Cerebellar nuclear complex (tissue), 1 donor: ENCODE data around the gene ARHGAP42.

Experiments used
- DNase-seq, 2 experiments: peaks; one replicate each; lab custom pipeline; 2025; lab: John Stamatoyannopoulos, UW

The ARHGAP42 gene

DNA sequence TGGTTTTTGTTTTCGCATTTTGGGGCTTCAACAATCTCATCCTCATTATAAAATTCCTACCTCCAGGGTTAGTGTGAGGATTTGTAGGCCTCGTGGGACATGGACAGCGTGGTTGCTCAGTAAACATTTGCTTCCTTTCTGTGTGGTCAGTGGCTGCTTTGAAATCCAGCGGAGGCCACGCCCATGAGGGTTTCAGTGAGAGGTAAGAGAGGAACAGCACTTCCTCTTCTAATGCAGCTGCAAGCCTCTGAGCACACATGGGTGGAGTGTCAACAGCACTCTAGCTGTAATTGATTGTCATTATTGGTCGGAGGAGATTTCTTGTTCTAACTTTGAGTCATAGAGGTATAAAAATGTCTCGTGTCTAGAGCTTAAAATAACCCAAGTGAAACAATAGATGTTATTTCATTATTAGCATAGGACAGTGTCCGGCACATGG lies 6.0 kb upstream of the ARHGAP42 start:
- DNase-seq = no peak

- DNase-seq = no peak
These were observed 4.7 kb upstream of the ARHGAP42 start for GRCh38 chr11:100682247-100682969.

DNA sequence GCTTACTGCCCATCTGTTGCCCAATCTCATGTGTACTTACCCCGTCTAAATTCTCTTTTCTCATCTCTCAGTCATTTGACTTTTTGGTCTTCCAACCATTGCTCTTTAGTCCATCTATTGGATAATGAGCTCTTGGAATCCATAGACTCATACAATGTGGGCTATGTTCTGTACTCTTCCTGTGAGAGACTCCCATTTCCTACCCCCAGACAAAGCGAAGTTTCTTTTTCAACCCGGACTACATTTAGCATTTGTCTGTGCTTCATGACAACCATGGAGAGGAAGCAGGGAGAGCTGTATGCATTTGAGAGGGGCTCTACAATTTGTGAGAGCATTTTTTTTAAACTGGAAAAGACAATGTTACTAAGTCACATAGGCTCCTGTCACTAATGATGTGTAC lies 4.0 kb upstream of the ARHGAP42 start:
- DNase-seq = no peak

- no peak for DNase-seq
These were observed 2.7 kb upstream of the ARHGAP42 start for GRCh38 chr11:100684101-100685065.

DNA sequence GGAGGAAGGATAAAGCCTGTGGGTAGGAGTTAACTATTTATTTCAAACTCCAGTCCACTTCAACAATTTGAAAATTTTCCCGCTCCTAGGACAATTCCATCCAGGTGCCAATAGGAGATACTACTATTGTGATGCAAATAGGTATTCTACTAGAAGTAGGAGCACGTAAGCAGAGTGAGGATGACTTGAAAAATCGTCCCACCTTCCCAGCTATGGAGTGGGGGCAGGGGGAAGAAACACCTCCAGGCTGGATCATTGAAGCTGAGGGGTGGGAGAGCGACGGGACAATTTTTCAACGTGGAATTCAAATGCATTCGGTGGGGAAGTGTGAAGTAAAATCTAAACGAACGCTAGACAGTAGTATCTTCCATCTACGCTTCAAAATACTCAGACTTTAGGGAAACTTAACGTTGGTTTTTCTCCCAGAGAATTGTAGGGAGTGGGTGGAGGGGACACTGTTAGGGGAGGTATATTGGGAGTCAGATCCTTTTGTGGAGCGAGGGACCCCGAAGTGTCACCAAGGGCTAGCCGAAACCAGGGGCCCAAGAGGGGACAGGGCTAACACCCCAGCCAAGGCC lies 523 bp upstream of the ARHGAP42 start:
- no peak for DNase-seq

- DNase-seq = no peak
These were observed 725 bp downstream of the ARHGAP42 start for GRCh38 chr11:100687630-100688395.

GRCh38 chr11:100689141-100689540 lies 2.1 kb downstream of the ARHGAP42 start:
- DNase-seq = no peak

GRCh38 chr11:100691896-100692653 lies 5.0 kb downstream of the ARHGAP42 start:
- no peak for DNase-seq

DNA sequence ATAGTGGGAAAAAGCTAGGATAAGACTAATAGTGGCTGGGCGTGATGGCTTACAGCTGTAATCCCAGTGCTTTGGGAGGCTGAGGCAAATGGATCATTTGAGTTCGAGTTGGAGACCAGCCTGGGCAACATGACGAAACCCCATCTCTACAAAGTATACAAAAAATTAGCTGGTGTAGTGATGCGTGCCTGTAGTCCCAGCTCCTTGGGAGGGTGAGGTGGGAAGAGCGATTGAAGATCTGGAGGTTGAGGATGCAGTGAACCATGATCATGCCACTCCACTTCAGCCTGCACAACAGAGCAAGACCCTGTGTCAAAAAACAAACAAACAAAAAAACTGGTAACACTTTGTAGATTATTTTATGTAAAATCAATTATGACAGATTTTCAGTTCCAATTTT lies 8.8 kb downstream of the ARHGAP42 start:
- no peak for DNase-seq

DNA sequence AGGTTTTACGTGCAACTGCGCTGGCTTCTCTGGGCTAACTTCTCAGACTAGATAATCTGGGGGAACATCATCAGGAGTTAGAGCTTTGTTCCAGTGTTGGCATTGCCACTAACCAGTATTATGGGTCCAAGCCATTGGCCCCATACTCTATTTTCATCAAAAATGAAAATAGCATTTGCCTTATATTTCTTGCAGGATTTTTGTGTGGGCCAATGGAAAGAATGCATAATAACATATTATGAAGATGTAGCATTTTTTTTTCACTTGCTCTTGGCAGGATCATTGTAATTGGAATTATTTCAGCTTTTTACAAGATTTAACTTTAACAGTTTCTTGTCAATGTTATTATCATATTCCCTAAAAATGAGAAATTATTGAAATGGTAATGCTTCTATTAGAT lies 16.1 kb downstream of the ARHGAP42 start:
- no peak for DNase-seq

DNA sequence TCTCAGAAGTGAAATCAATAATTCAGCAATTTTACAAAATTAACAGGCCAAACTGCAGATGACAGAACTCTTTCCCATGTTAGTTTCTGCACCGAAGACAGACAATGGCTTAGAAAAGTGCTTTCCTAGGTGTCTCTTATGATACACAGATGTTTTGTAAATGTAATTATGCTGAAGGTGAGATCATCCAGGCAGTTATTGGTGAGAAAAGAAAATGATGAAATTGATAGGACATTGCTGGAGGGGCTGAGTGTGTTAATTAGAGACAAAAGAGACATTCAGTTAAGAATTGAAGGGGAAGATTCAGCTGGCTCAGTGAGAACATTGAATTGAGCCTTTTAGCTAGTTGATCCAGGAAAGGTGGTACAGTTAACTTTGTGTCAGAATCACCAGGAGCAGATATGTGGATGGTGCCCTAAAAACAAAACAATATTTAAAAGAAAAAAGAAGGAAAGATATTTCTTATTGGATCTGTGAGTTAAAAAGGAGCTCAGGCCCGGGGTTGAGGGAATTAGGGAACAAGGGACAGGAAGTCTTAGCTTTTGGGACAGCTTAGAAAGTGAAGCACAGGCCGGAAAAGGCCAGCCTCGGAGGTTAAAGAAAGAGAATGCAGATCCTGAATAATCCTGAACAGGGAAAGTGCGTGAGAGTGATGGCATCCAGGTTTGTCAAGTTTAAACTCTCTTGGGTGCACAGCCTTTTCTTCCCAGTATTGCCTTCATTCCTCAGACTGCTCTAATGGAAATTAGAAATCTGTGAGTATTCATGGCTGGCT lies 16.9 kb downstream of the ARHGAP42 start:
- DNase-seq = no peak

GRCh38 chr11:100705447-100705846 lies 18.4 kb downstream of the ARHGAP42 start:
- DNase-seq = no peak

DNA sequence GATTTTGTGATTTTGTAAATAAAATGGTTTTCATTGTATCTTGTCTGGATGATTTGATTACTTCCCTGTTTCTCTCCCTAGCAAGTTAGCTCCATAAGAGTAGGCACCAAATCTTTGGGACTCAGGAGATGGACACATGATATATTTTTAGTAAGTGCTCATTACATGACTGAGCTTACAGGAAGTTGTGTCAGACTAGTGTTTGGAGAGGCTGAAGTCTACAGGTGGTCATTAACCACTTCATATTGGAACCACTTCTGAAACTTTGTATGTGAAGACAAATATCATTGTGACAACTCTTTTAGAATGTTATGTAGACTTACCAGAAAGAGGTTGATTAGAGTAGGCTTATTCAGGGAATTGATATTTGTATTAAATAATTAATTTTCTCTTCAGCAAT lies 19.1 kb downstream of the ARHGAP42 start:
- no peak for DNase-seq

DNA sequence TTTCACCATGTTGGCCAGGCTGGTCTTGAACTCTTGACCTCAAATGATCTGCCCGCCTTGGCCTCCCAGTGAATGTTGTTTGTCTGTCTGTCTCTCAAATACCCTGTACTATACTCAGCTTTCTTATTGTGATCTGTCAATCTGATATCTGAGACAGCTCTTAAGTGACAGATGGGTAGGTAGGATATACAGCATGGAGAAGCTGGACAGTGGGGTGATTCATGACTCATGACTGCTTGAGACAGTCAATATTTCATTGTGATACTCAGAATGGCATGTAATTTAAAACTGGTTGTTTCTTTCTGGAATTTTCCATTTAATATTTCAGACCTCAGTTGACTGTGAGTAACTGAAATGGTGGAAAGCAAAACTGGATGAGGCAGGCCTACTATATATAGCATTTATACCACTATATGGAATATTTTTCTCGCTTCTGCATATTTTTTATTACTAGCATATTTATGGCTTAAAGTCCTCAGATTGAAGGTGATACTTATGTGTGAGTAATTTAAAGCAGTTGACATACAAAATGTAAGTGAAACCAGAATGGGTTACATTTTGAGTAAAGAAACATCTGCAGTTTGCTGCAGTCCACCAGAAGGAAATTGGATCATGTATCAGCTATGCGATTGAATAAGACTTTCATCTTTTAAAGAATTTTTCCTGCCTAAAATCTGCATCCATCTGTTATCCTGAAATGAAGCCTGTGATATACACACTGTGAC lies 22.3 kb downstream of the ARHGAP42 start:
- DNase-seq = no peak

DNA sequence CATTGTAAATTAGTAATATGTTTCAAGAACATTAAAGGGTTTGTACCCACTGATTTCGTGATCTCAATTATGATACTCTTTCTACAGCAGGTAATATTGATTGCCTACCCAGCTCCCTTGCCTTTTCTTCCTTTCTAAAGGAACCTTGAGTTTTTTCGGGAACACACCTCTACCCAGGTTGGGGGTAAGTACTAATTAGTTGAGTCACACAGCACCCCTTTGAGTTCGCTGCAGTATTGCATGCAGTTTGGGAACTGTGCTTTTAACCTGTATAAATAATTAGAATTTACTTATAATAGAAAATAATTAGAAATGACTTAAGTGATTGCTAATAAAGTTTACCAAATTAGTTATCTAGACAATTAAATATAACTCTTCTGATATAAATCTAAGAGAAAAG lies 24.9 kb downstream of the ARHGAP42 start:
- DNase-seq = no peak

- no peak for DNase-seq
These were observed 25.5 kb downstream of the ARHGAP42 start for GRCh38 chr11:100712583-100712982.

DNA sequence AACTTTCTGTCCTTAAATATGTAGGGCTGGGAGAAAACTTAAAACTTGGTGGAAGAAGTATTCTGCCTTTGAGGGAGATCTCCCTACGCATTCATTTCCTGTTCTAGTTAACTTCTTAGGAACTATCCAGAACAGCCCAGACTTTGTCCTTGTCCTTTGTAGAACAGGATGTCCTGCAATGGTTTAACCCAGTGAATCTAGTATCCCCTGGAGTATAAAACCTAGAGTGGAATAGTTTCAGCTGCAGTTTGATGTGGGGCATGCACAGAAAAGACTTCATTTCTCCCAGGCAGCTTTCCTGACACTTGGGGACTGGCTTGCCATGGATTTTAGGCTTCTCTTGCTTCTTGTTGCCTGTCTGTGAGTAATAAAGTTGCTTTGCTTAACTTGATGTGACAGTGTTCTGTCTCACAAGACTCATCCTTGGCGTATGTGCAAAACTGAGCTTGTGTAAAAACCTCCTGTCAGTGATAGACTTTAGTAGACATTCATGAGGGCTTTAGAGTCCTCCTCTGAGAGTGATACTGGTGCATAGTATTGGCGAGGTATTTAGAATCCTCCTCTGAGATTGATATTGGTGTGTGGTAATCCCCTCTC lies 28.2 kb downstream of the ARHGAP42 start:
- no peak for DNase-seq

DNA sequence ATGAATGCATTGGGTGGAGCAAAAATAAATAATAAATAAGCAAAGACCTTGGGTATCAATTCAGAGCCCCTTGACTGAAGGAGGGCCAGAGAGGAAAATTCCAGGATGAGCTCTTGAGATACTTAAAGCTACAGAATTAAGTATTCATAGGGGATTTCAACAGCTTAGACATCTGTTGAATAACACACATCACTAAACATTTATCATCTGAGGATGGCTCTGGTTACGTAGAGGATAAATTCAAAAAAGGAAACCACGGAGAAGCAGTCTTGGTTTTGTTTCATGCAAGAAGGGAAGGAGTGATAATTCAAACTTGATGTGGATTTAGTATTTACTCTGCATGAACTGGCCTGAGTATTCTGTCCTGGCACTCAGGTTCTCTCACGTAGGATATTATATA lies 29.8 kb downstream of the ARHGAP42 start:
- DNase-seq = no peak

DNA sequence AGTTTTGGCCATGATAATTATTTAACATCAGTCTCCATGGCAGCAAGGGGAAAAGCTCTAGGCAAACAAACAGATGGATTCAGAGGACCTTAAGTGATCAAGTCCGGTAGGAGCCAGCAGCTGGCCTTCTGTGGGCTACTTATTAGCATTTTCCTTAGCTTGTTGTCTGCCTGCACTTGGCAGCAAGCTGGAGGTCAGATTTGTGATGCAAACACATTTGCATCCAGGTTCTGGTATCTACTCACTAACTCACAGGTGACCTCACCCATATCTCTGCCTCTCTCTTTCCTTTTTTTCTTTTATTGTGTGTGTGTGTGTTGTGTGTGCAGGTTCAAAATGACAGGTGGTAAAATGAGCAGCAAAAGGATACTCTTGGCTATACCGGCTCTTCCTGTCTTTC lies 32.3 kb downstream of the ARHGAP42 start:
- DNase-seq = no peak
